GM21529 (cell line): ENCODE data around the gene SHCBP1.
"Not testable (repeated sequence)": the region's sequence is repeated elsewhere in the genome, so short reads cannot be mapped to it uniquely, and the experiment has no call there.

Experiments used
- ATAC-seq: cut with Tn5 transposase; IDR thresholded peaks from one replicate; pipeline ENCODE4 v1.9.1; 2021; ENCODE audit not compliant: unreplicated experiment

Gene SHCBP1

GRCh38 chr16:46621006-46621933 lies at the start of gene SHCBP1:
Gene SHCBP1, minus strand, starts transcription at chr16:46621379. Its CDS starts 20 bp downstream, at chr16:46621359.
- peak; percentile 91 for ATAC-seq

- ATAC-seq, result no peak
Observed at GRCh38 chr16:46662123-46662522, 40.9 kb upstream of the SHCBP1 start.

- peak; percentile 97 for ATAC-seq
Observed at GRCh38 chr16:46658925-46659324, 37.7 kb upstream of the SHCBP1 start.

GRCh38 chr16:46651305-46651704 lies 30.1 kb upstream of the SHCBP1 start:
- no peak for ATAC-seq

GRCh38 chr16:46650254-46650623 lies 29.1 kb upstream of the SHCBP1 start:
- no peak for ATAC-seq

- no peak for ATAC-seq
Observed at GRCh38 chr16:46649588-46650253, 28.5 kb upstream of the SHCBP1 start.

GRCh38 chr16:46648656-46649055 lies 27.5 kb upstream of the SHCBP1 start:
- ATAC-seq, result no peak

GRCh38 chr16:46638947-46639925 lies 18.1 kb upstream of the SHCBP1 start:
- no peak for ATAC-seq

- no peak for ATAC-seq
Observed at GRCh38 chr16:46632778-46633733, 11.9 kb upstream of the SHCBP1 start.

- ATAC-seq, result no peak
Observed at GRCh38 chr16:46629331-46630219, 8.4 kb upstream of the SHCBP1 start.

- no peak for ATAC-seq
Observed at GRCh38 chr16:46627746-46628145, 6.6 kb upstream of the SHCBP1 start.

GRCh38 chr16:46626681-46627080 lies 5.5 kb upstream of the SHCBP1 start:
- ATAC-seq, result not testable (repeated sequence)

GRCh38 chr16:46624862-46625261 lies 3.7 kb upstream of the SHCBP1 start:
- ATAC-seq, result not testable (repeated sequence)

GRCh38 chr16:46623707-46624106 lies 2.5 kb upstream of the SHCBP1 start:
- ATAC-seq, result not testable (repeated sequence)

- ATAC-seq, result not testable (repeated sequence)
Observed at GRCh38 chr16:46623246-46623645, 2.1 kb upstream of the SHCBP1 start.

- ATAC-seq, result no peak
Observed at GRCh38 chr16:46621934-46622676, 926 bp upstream of the SHCBP1 start.

- peak; percentile 20 for ATAC-seq
Observed at GRCh38 chr16:46620266-46621005, 743 bp downstream of the SHCBP1 start.
